Measurements from ENCODE around the gene TFCP2L1. TPM values are rescaled to one million over a fixed set of nuclear protein-coding genes. Genes with fewer than 3 reads are reported as not detected.

TFCP2L1 gene
- total RNA-seq, 1 donor from 2014 or later: 0.30 TPM

DNA sequence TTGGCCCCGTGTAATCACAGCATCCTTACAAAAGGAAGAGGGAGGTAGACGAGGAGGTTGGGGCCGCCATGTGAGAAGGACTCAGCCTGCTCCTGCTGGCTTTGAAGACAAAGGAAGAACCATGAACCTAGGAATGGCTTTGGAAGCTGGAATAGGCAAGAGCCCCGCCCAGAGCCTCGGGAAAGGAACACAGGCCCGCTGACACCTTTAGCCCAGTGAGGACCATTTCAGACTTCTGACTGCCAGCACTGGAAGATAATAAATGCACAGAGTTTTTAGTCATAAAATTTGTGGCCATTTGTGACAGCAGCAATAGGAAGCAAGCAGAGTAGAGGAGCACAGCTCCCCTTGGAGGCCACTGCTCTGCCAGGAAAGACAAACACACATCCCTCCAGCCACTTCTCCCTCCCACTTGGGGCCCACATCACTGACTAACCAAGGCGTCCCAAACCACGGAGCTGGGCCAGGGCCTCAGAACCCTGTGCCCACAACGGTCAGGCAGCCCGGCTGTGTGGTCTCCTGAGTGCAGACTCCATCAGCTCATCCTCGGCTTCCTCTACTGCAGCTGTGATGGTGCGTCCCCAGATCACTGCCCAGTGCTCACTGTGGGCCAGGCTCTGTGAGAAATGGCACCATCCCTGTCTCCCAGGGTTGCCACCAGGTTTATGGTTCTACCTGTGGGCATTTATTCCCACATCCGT lies 39.7 kb downstream of the TFCP2L1 start:
- ATAC-seq (no peak), DNase-seq (ENCODE audit: low spot score) (no peak)

DNA sequence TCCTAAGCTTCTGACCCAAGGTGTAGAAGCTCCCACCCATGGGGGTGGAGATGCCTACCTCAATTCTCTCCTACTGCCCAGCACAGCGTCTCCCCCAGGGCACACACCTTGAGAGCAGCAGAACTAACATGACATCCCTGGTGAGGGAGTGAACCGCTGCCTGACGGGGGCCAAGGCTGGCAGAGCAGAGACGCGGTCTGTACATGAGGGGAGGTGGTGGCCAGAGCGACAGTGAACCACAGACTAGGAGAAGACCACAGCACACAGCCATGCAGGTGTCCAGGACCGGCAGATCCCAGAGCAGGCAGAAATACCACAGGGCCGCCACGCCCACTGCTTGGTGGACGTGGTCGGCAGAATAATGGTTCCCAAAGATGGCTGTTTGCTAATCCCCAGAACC lies 40.4 kb downstream of the TFCP2L1 start:
- ATAC-seq (no peak), DNase-seq (ENCODE audit: low spot score) (no peak)

DNA sequence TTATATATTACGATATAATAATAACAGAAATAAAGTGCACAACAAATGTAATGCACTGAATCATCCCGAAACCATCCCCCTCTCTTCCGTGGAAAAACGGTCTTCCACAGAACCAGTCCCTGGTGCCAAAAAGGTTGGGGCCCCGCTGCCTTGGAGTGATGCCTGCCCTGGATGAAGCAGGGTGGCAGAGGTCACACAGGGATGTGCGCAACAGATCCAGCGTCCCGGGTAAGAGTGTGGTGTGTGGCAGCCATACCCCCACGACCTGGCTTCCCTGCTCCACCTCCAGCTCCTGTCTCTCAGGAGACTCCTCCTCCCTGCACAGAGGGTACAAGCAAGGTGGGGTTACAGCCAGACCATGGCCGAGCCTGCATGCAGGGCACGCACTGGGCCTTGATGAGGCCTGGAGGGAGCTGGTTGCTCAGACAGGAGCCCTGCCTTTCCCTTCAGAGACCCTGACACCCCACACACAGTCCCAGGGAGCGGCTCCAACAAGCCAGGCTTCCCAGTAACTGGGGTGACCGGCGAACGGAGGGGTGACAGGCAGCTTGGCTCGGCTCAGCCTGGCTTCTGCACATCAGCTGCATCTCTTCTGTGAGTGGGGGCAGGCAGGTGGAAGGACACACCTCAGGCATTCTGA lies 41.1 kb downstream of the TFCP2L1 start:
- no peak for ATAC-seq

DNA sequence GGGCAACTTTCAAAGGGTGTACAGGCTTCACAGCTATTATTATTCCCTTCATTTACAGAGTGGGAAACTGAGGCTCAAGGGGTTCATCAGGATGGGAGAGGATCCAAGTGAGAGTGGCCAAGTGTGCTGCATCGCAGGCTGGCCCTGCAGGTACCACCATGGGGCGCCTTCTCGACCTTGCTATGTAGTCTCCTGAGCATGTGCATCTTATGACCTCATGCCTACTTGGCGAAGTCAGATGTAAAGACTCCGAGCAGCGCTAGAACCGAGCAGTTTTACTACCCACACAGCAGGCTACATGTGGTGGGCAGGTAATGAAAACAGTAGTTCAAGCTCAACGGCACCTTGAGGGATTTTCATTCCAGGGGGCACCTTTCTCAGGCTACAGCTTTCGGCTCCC lies 42.0 kb downstream of the TFCP2L1 start:
- ATAC-seq: no peak
- no peak for DNase-seq (ENCODE audit: low spot score)

More for the DNA sequence above, 41.1 kb downstream of the TFCP2L1 start:
- no peak for DNase-seq (ENCODE audit: low spot score)

DNA sequence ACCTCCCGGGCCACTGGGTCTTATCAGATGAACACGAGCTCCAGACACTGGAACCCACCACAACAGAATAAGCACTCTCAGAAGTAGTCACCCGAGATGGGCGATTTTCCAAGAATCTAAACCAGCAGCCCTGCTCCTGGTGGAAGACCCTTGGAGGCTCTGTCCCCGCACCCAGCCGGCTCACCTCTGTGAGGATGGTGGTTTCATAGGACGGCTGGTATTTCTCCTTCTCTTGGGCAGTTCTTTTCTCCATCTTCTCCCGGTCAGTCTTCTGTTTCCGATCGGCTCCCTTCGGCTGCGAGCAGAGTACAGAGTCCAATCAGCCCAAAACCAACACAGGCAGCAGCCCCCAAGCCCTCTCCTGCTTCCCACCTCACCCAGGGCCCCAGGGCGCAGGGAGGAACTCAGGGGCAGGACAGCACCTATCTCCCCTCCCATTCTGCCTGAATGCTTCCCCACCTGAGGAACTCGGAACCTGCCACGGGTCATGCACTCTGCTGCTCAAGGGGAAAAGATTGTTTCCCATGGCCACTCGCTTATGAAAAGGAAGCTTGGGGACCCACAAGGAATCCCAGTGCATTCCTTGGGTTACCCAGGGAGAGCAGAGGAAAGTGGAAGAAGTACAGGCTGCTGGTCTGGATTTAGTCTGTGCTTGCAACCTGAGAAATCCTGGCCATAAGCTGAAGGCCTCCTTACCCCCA lies 42.7 kb downstream of the TFCP2L1 start:
- ATAC-seq (no peak), DNase-seq (ENCODE audit: low spot score) (no peak)

DNA sequence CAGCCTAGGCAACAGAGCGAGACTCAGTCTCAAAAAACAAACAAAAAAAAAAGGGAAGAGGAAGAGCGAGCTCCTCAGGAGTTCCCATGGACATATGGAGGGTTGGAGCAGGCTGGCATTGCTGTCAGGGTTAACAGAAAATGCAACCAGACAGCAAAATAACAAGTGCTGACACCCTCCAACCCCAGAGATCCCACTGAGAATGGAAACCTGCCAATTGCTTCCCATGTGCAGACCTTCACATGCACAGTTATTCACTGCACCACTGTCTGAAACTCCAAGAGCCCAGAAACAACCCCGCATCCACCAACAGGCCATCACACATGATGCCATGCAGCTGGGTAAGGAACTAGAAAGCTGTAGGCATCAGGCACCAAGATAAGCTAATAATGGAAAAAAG lies 43.5 kb downstream of the TFCP2L1 start:
- ATAC-seq (no peak), DNase-seq (ENCODE audit: low spot score) (no peak)

DNA sequence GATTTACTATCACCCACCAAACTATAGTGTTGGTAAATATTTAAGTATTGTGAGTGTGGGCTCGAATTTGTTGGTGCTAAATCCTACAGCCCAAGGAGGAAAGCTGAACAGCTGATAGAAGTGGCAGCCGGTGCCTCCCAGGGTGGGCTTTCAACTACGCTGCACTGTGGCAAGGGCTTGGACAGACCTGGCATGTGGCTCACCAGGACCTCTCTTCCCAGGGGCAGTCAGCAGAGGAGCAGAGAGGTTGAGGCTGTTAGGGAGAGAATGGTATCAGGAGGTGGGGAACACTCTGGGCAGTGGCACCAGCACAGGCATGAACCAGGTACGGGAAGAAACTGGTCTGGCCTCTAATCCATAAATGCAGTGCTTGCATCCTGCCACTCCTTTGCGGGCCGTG lies 44.6 kb downstream of the TFCP2L1 start:
- ATAC-seq: no peak
- DNase-seq (ENCODE audit: low spot score): no peak

DNA sequence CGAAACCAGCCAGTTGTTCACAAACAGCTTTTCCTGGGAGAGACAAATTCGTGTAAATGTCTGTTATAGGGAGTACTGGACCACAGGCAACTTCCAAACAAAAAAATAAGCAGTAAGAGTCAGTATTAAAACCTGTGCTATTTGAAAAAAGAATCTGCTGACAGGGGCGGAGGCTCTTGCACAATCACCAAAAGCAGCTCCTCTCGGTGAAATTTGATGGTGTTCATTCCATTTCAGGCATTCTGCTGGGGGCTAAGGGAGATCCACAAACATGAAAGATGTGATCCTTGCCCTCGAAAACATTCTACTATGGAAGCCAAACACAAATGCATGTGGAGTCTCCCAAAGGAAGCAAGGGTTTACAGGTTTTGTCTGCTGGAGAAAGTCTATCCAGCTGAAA lies 45.0 kb downstream of the TFCP2L1 start:
- ATAC-seq: no peak
- DNase-seq (ENCODE audit: low spot score): no peak

DNA sequence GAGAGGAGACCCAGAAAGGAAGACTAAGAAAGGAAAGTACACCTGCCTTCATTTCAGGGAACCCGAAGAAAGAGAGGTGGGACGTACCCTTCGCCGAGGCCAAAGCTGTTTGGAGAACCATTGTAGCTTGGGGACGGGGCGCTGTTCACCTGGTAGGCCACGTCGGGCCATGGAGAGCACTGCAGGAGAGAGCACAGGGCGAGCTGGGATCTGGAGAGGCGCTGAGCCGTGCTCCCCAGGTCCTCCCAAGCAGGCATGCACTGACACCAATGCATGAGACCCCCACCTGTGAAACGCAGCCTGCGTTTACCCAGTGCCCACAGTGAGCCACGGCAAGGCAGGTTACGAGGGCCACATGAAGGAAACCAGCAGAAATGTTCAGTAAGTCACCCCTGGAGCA lies 45.5 kb downstream of the TFCP2L1 start:
- no peak for ATAC-seq
- no peak for DNase-seq (ENCODE audit: low spot score)

DNA sequence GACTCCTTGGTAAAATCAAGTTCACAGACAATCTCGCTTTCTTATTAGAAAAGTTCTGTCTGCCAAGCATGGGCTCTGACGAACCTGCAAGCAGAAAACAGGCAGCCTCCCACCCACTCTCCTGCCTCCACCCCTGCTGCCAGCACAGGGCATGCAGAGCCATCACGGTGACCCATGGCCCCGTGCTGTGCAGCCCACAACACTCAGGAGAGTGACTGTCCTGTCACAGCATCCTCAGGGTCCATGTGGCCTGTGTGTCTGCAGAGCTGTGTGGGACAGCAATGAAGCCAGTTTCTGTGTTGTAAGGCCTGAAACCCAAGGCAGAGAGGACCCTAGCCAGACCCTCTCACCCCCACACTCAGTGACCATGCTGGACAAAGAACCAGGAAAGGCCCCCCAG lies 46.2 kb downstream of the TFCP2L1 start:
- DNase-seq (ENCODE audit: low spot score) (no peak), ATAC-seq (no peak)

DNA sequence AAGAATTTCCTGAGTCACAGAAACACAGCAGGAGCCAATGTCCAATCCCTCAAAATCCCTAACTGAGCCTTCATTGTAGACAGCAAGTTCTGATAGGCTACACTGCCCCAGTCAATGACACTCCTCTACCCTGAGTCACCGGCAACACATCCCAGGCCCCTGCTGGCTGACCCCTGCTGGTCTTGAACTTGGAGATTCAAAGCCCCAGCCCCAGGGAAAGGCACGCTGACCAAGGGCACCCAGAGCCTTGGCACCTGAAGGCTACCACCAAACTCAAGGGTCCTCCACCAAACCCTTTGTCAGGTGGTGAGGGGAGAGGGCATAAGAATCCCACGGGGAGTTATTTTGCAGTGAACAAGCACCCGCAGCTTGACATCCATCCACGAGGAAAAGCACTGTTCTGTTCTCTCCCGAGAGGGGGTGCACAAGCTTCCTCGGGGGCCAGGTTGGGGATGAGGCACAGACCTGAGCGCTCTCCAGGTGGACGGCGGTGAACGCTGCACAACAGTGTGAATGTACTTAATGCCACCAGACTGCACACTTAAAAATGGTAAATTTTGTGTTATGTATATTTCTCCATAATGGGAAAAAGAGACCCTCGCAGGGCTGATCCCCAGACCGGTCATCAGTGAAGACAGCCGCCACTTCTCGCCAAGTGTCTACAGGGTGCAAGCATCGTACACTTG lies 46.9 kb downstream of the TFCP2L1 start:
- DNase-seq (ENCODE audit: low spot score) (no peak), ATAC-seq (no peak)

DNA sequence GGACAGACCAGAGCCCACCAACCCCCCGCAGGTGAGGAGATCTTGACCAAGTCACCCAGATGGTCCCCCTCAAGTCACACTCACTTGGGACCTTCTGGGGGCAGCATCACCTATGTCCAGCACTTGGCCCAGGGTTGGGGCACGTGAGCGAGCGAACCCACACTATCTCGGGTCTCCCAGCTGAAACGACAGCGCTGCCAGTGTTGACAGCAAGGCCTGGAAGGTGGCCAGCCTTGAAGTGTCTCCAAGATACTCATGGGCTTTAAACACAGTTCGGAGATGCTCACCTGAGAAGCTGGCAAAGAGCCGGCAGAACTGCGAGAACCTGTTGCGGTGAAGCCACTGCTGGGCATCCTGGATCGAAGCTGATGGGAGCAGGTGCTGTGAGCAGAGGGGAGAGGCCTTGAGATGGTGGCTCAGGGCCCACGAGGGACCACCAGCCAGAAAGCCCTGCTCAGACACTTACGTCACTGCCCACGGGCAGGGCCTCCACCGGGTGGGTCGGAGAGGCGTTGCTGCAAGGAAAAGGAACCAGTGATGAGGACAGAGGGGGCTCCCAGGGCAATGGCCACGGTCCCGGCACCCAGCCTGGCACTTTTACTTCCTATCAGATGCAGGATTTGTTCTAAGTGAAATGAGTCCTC lies 47.5 kb downstream of the TFCP2L1 start:
- ATAC-seq (no peak), DNase-seq (ENCODE audit: low spot score) (no peak)

DNA sequence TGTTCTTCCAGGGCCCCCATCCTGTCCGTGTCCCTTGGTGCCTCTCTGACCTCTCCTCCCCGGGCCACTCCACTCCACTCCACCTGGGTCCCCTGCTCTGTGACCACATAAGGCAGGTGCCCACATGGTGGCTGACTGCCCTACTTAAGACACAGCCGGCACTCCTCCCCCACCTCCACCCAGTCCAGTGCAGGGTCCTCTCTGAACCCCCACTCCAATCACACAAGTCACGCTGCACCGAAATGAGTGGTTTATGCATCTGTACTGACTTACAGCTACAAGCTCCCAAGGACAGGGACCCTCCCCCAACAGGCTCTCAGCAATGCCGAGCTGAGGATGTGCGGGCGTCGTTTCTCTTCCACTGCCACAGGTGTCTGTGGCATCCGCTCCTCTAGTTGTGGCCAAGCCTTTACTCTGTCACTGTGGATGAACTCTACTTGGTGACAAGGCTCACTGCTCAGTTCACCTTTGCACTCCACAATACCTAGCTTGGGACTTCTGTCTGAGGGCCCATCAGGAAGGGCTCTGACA lies 48.3 kb downstream of the TFCP2L1 start:
- DNase-seq (ENCODE audit: low spot score) (no peak), ATAC-seq (no peak)

DNA sequence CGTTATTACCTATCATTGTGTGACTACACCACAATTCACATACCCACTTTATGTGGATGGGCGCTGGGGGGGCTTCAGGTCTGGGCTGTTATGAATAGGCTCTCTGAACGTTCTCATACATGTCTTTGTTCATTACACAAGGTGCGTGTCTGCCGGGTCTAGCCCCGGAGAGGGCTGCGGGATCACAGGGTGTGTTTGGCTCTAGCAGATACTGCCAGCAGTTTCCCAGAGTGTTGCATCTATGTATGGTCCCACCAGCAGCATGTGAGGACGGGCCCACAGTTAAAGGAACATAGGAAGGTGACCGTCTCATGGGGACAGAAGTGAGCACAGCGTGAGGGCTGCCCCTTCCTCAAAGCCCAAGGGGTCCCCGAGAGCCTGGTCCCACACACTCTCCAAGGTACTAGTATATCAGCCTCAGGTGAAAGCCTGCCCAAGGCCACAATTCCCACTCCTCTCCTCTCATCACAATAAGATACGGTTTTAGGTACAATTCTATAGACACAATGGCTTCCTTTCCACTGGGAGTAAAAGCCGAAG lies 48.8 kb downstream of the TFCP2L1 start:
- DNase-seq (ENCODE audit: low spot score) (no peak), ATAC-seq (no peak)

DNA sequence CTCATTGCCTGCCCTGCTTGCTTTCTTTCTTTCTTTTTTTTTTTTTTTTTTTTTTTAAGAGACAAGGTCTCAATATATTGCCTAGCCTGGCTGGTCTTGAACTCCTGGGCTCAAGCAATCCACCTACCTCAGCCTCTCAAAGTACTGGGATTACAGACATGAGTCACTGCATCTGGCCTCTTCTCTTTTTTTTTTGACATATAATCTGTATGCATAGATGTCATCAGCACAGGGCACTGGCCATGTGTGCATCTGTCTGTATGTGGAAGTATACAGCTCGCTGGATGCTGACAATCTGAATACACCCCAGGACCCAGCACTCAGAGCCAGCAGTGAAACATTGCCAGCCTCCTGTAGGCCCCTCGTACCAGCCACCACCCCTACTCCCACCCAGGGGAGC lies 49.5 kb downstream of the TFCP2L1 start:
- DNase-seq (ENCODE audit: low spot score) (no peak), ATAC-seq (no peak)

DNA sequence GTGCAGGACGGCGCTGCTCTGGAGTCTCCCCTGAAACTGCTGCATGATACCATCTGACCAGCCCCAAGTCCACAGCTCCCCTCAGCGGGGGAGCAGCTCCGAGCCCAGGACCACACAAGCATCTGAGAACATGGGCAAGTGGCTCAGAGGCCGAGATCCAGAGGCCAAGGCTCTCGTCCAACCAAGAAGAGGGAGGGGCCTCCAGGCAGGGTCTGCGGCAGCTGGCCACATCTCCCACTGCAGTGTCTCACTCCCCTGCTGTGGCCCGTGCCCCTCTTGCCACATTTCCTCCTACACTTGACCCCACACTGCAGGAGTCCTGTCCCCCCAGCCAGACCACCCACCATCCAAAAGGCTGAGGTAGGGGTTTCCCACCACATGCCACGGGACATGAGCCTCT lies 50.2 kb downstream of the TFCP2L1 start:
- DNase-seq (ENCODE audit: low spot score): no peak
- no peak for ATAC-seq

DNA sequence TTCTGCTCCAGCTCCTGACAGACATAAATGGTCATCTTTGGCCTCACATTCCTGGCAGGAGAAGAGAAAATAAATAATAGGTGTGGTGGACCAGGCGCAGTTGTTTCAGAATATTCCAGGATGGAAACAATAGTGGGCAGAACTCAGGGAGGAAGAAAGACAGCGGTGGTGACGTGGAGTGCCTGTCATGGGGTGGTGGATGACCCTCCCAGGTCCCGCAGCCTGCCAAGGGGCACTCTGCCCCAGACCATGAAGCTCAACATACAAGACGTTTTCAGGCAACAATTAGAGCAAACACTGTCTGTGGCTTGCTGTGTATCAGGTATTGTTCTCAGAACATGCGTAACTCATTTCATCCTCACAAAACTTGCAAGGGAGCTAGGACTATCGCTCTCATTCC lies 50.9 kb downstream of the TFCP2L1 start:
- DNase-seq (ENCODE audit: low spot score): no peak
- no peak for ATAC-seq

DNA sequence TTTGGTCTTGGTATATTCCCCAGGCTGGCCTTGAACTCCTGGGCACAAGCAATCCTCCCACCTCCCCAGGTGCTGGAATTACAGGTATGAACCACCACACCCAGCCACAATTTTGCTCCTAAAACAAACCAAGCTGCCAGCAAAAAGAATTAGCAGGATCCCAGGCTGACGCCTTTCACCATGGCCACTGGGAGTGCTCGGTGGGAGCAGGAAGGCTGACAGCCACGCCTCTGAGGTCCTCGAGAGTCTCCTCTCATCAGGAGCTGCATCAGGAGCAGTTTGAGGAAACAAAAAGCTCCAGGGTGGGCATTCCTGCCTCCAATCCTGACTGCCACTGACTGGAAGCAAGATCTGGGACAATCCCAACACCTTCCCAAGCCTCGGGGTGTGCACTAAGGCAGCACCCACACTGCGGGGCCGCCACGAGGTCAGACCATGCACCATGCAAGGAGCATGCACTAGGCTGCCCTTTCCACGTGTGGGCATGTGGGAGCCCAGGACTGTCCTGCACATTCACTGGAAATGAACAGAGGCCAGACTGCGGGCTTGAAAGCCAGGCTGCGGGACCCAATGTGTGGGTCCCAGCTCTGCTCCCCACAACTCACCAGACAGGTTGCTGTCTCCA lies 51.4 kb downstream of the TFCP2L1 start:
- DNase-seq (ENCODE audit: low spot score) (no peak), ATAC-seq (no peak)

DNA sequence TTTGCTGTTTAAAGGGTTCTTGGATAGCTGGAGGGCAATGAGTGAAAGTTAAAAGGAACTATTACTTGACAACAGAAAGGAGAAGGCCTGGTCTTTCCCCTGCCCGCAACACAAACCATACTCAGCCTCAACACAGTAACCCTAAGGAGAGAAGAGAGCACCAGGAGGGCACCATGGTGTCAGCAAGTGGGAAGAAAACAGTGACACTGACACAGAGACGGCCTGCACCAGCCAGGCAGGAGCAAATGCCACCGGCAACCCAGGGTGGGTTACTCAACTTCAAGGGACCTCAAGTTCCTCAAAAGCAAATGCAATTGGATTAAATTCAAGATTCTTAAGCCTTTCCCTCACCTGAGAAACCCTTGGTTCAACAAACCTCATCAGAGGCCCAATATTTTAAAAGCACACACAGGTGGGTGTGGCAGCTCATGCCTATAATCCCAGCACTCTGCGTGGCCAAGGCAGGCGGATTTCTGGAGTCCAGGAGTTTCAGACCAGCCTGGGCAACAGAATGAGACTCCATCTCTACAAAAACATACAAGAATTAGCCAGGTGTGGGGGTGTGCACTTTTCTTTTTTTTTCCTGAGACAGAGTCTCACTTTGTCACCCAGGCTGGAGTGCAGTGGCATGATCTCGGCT lies 52.3 kb downstream of the TFCP2L1 start:
- ATAC-seq: no peak
- DNase-seq (ENCODE audit: low spot score): no peak
